Endothelial cell of umbilical vein (primary cell): ENCODE data around the gene ACO2. TPM values are rescaled to one million over a fixed set of nuclear protein-coding genes. Genes with fewer than 3 reads are reported as not detected.

Experiments used
- BruUV-seq: library from RNA; stranded (reverse); fragments of 400-500 nt; replicated peaks from 2 replicates; lab custom pipeline; 2021; lab: Mats Ljungman, UMichigan
- CTCF ChIA-PET: fragments of 300-600, 350-600 bp; sonication (Branson Sonifier 250); formaldehyde crosslinking; loops from one replicate; lab custom pipeline; 2021; ENCODE audit warnings: antibody characterized with exemption, inconsistent platforms; lab: Charles Lee
- POLR2A ChIA-PET: fragments of 300-600, 350-600 bp; sonication (Branson Sonifier 250); formaldehyde crosslinking; loops from one replicate; lab custom pipeline; 2021; ENCODE audit warnings: antibody characterized with exemption, inconsistent platforms; lab: Charles Lee
- DNase-seq: peaks from one replicate; pipeline ENCODE4 v3.0.0-alpha.2; 2011; ENCODE audit warnings: low read depth, low spot score
- FAIRE-seq: peaks from 2 replicates; lab custom pipeline; 2011; peaks lifted over from hg19 to GRCh38; lab: Jason Lieb, UNC
- H2AFZ ChIP-seq: 2 replicates; pipeline ENCODE4 v1.6.0; 2012; ENCODE audit warnings: low read depth, low read length, control low read depth, inconsistent platforms
- H3K27ac ChIP-seq: 2 replicates; pipeline ENCODE4 v1.5.1; 2011; ENCODE audit warnings: low read depth, mild to moderate bottlenecking, control low read depth, low read length, moderate library complexity; ENCODE audit not compliant: insufficient read depth
- H3K27me3 ChIP-seq, 2 experiments: 2 replicates each; pipeline versions ENCODE4 v1.6.0 to v1.6.1; 2011; ENCODE audit warnings: low read length in 2 of 2, mixed read lengths in 1 of 2; ENCODE audit not compliant: control insufficient read depth in 2 of 2, insufficient read depth in 2 of 2
- H3K36me3 ChIP-seq, 2 experiments: 2 replicates in 1 of 2; 3 replicates in 1 of 2; pipeline ENCODE4 v1.5.1; 2011; ENCODE audit warnings: low read length in 2 of 2, mild to moderate bottlenecking in 1 of 2, moderate library complexity in 1 of 2; ENCODE audit not compliant: control insufficient read depth in 2 of 2, insufficient read depth in 2 of 2; ENCODE audit errors: extremely low read depth in 1 of 2
- H3K4me1 ChIP-seq: 3 replicates; pipeline ENCODE4 v1.5.1; 2011; ENCODE audit warnings: mild to moderate bottlenecking, low read length; ENCODE audit not compliant: control insufficient read depth, insufficient read depth; ENCODE audit errors: extremely low read depth
- H3K4me2 ChIP-seq: 2 replicates; pipeline ENCODE4 v1.6.1; 2011; ENCODE audit warnings: low read length, control low read depth, mixed read lengths; ENCODE audit not compliant: insufficient read depth
- H3K4me3 ChIP-seq, 3 experiments: fragments of 200-600 bp in 1 of 3; sonication (generic), shearing (Covaris generic) in 1 of 3; replicated peaks in 1 of 3; 2 replicates each; pipeline ENCODE4 v1.5.1; 2011 to 2016; ENCODE audit warnings: control low read depth in 3 of 3, low read length in 3 of 3, mild to moderate bottlenecking in 2 of 3, inconsistent platforms in 1 of 3, low read depth in 1 of 3, moderate library complexity in 1 of 3; ENCODE audit not compliant: insufficient read depth in 1 of 3
- H3K79me2 ChIP-seq: 2 replicates; pipeline ENCODE4 v1.6.0; 2012; ENCODE audit warnings: low read length, inconsistent platforms; ENCODE audit not compliant: control insufficient read depth, insufficient read depth
- H3K9ac ChIP-seq: replicated peaks from 2 replicates; pipeline ENCODE3; 2011; ENCODE audit warnings: low read length, control low read depth; ENCODE audit not compliant: insufficient read depth; ENCODE audit errors: extremely low read depth
- H3K9me1 ChIP-seq: replicated peaks from 3 replicates; pipeline ENCODE4 v1.6.0; 2011; ENCODE audit warnings: mild to moderate bottlenecking, low read length; ENCODE audit not compliant: control insufficient read depth, insufficient read depth; ENCODE audit errors: extremely low read depth
- H3K9me3 ChIP-seq: replicated peaks from 2 replicates; pipeline ENCODE4 v1.5.1; 2012; ENCODE audit warnings: low read length, inconsistent platforms; ENCODE audit not compliant: control insufficient read depth, insufficient read depth
- H4K20me1 ChIP-seq: replicated peaks from 2 replicates; pipeline ENCODE3; 2011; ENCODE audit warnings: mild to moderate bottlenecking, low read length; ENCODE audit not compliant: control insufficient read depth, insufficient read depth; ENCODE audit errors: extremely low read depth
- EZH2 ChIP-seq: IDR thresholded peaks from 2 replicates; pipeline ENCODE4 v1.6.1; 2012; ENCODE audit warnings: borderline replicate concordance, low read depth, mild to moderate bottlenecking, moderate library complexity, low read length, inconsistent platforms; ENCODE audit not compliant: severe bottlenecking
- FOS ChIP-seq: IDR thresholded peaks from 2 replicates; pipeline ENCODE4 v1.6.1; 2011; ENCODE audit warnings: mild to moderate bottlenecking, low read length, moderate library complexity, borderline replicate concordance; ENCODE audit not compliant: insufficient read depth
- GATA2 ChIP-seq: IDR thresholded peaks from 2 replicates; pipeline ENCODE4 v1.7.0; 2011; ENCODE audit warnings: low read depth, mild to moderate bottlenecking, moderate library complexity, mixed read lengths, low read length; ENCODE audit not compliant: insufficient read length, insufficient read depth
- JUN ChIP-seq: IDR thresholded peaks from 2 replicates; pipeline ENCODE4 v1.6.1; 2011; ENCODE audit warnings: borderline replicate concordance, low read depth; ENCODE audit not compliant: insufficient read length, insufficient read depth
- MYC ChIP-seq: IDR thresholded peaks from one replicate; pipeline ENCODE4 v1.6.1; 2011; ENCODE audit warnings: mild to moderate bottlenecking, low read depth, low read length
- POLR2A ChIP-seq: IDR thresholded peaks from 2 replicates; pipeline ENCODE4 v1.6.1; 2012; ENCODE audit warnings: low read depth, mild to moderate bottlenecking, control low read depth, low read length
- POLR2AphosphoS5 ChIP-seq: IDR thresholded peaks from 2 replicates; pipeline ENCODE4 v1.6.1; 2012; ENCODE audit warnings: low read depth, mild to moderate bottlenecking, control low read depth, low read length, moderate library complexity; ENCODE audit not compliant: insufficient read depth
- dilution Hi-C: fragments of 300-500 bp; cut with MboI; formaldehyde crosslinking; loops from one replicate; pipeline ENCODE4 v1.15.0; 2019; ENCODE audit warnings: low sequenced_read_pairs; ENCODE audit not compliant: extremely low pct_ligation_motif_present
- intact Hi-C: fragments of 100-400 bp; cut with micrococcal nuclease; formaldehyde crosslinking; loops from one replicate; pipeline ENCODE4 v1.10.0; 2022
- polyA plus RNA-seq, 4 experiments: library from polyadenylated mRNA; depleted of rRNA in 3 of 4; stranded (reverse) in 3 of 4; unstranded in 1 of 4; fragments of >200 nt; gene quantifications; 2 replicates each; pipeline versions ENCODE4 v1.2.1 to v1.2.3, GENCODE V29; 2011 to 2012; ENCODE audit warnings: missing spikeins in 1 of 4
- total RNA-seq: library from RNA; stranded (reverse); gene quantifications from 2 replicates; pipeline ENCODE4 v1.2.3, GENCODE V29; 2021
- TF ChIP-seq, protein P1 (sequence below): IDR thresholded peaks from 2 replicates; pipeline ENCODE4 v1.6.1; 2011; ENCODE audit not compliant: insufficient read depth, insufficient read length
- TF ChIP-seq, protein P2 (sequence below), 2 donors: IDR thresholded peaks; 1 replicate in 1 of 2; 2 replicates in 1 of 2; pipeline ENCODE4 v1.5.1; 2011; ENCODE audit warnings: low read length in 2 of 2, mild to moderate bottlenecking in 2 of 2, moderate library complexity in 2 of 2, control low read depth in 1 of 2, inconsistent platforms in 1 of 2, low read depth in 1 of 2; ENCODE audit not compliant: insufficient read depth in 1 of 2; ENCODE audit errors: extremely low read depth in 1 of 2

The ACO2 gene
- total and polyA plus RNA-seq, 2 donors (not counting 3 experiments of a cell fraction or from before 2014, with no cell fraction given) = 63.8 to 79.7 TPM

DNA sequence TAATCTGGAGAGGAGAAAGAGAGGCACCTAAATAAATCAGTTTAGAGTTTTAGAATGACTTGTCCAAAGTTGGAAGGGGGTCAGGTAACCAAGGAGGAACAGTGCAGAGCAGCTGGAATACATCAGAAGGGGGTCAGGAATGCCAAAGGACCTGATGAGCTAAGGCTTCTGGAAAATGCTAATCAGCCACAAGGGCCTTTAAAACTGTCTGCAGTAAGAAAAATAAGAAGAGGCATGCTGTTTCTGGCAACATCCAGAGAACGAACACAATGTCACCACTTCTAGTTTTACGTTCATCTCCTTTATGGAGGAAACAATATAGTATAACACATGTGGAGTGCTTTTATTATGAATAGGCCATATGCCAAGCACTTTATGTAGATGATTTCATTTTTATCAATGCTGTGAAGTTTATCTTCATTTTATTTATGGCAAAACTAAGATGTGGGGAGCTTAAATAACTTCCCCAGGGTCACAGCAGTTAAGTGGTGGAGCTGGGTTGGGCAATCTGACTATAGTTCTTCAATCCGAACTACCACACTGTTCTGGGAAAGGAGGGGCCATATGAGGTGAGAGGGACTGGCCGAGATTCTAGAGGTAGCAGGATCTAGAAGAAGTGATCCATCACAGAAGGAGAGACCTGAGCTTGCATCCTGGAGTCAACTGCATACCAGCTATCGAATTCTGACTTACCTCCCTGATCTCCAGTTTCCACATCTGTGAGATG is 22.6 kb downstream of the ACO2 start:
- Histone ChIP-seq H3K4me3 (no peak overlapping the region), H3K4me2 (no peak overlapping the region), H3K4me1 (no peaks in the 10 kb centered on the region), H2AFZ (no peak overlapping the region), H3K27me3 (no peaks in the 10 kb centered on the region), H3K9me1 (no peaks in the 10 kb centered on the region), H4K20me1 (no peaks in the 10 kb centered on the region), H3K27ac (no peak overlapping the region), H3K36me3 (no peaks in the 10 kb centered on the region), H3K9me3 (no peaks in the 10 kb centered on the region), H3K9ac (no peak overlapping the region), H3K79me2 (peaks cover 33% of the 10 kb centered on the region)
- DNase-seq = no peak
- no TSS peak for BruUV-seq
- POLR2A ChIA-PET = no interaction called here
- no peak for TF ChIP-seq POLR2AphosphoS5
- TF ChIP-seq EZH2 = no peak
- TF ChIP-seq, protein P1, sequence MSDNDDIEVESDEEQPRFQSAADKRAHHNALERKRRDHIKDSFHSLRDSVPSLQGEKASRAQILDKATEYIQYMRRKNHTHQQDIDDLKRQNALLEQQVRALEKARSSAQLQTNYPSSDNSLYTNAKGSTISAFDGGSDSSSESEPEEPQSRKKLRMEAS = no peak
- no peak for TF ChIP-seq POLR2A
- no peak for TF ChIP-seq MYC
- TF ChIP-seq GATA2 = no peak
- TF ChIP-seq JUN = no peak
- TF ChIP-seq, protein P2, sequence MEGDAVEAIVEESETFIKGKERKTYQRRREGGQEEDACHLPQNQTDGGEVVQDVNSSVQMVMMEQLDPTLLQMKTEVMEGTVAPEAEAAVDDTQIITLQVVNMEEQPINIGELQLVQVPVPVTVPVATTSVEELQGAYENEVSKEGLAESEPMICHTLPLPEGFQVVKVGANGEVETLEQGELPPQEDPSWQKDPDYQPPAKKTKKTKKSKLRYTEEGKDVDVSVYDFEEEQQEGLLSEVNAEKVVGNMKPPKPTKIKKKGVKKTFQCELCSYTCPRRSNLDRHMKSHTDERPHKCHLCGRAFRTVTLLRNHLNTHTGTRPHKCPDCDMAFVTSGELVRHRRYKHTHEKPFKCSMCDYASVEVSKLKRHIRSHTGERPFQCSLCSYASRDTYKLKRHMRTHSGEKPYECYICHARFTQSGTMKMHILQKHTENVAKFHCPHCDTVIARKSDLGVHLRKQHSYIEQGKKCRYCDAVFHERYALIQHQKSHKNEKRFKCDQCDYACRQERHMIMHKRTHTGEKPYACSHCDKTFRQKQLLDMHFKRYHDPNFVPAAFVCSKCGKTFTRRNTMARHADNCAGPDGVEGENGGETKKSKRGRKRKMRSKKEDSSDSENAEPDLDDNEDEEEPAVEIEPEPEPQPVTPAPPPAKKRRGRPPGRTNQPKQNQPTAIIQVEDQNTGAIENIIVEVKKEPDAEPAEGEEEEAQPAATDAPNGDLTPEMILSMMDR (IDR thresholded peaks at IDR 0.05; ENCODE audit: extremely low read depth in 1 of 2, insufficient read depth in 1 of 2, low read depth in 1 of 2, low read length in 2 of 2) = no peak
- TF ChIP-seq FOS = no peak
- CTCF ChIA-PET = interaction anchor here (0.7 to 2.0 kb wide), 4 partner anchors 8 to 88 kb away, joined by 3 to 7 read pairs (median 4); no protein-coding TSS in a partner anchor
- dilution Hi-C loops (no loop called here), intact Hi-C loops (no loop called here)
- peak; percentile 8 for FAIRE-seq
